Psoas muscle (tissue), 8 donors: ENCODE data around the gene IRS1. TPM values are rescaled to one million over a fixed set of nuclear protein-coding genes. Genes with fewer than 3 reads are reported as not detected.

Experiments
- ATAC-seq, 4 donors: fragments of 200-7000 bp; cut with Tn5 transposase; one replicate each; pipeline ENCODE4 v1.9.1; 2020; ENCODE audit warnings: moderate library complexity in 3 of 4, mild to moderate bottlenecking in 2 of 4
- DNase-seq, 2 donors: peaks; one replicate each; pipeline ENCODE4 v3.0.0-alpha.2; 2020
- H3K27ac ChIP-seq: fragments of 200-600 bp; one replicate; pipeline ENCODE4 v1.8.0; 2022
- H3K27me3 ChIP-seq, 3 donors: fragments of 200-600 bp in 1 of 3; one replicate each; pipeline versions ENCODE4 v1.6.1 to v1.8.0; 2013 to 2022; ENCODE audit warnings: low read length in 2 of 3, mild to moderate bottlenecking in 2 of 3, moderate library complexity in 1 of 3; ENCODE audit not compliant: insufficient read depth in 3 of 3
- H3K36me3 ChIP-seq, 2 donors: fragments of 200-600 bp in 1 of 2; one replicate each; pipeline versions ENCODE4 v1.6.1 to v1.8.0; 2013 to 2022; ENCODE audit warnings: low read depth in 1 of 2, mild to moderate bottlenecking in 1 of 2, moderate library complexity in 1 of 2; ENCODE audit not compliant: insufficient read depth in 1 of 2
- H3K4me1 ChIP-seq: fragments of 200-600 bp; one replicate; pipeline ENCODE4 v1.8.0; 2022
- H3K4me3 ChIP-seq: fragments of 200-600 bp; one replicate; pipeline ENCODE4 v1.8.0; 2022; ENCODE audit warnings: mild to moderate bottlenecking
- H3K9me3 ChIP-seq: fragments of 200-600 bp; one replicate; pipeline ENCODE4 v1.8.0; 2022
- CTCF ChIP-seq: fragments of 200-600 bp; IDR thresholded peaks from one replicate; pipeline ENCODE4 v1.8.0; 2022; ENCODE audit warnings: antibody characterized with exemption
- WGBS, 3 donors: extraction: QIAGEN DNeasy Blood & Tissue Kit; methylation state at CpG; one replicate each; pipeline versions ENCODE4 v1.1.6 to v1.1.7; 2013; 5-methylcytosine and 5-hydroxymethylcytosine counted together
- intact Hi-C, 2 donors: fragments of 100-400 bp; cut with DNase I; formaldehyde crosslinking; loops; one replicate each; pipeline versions ENCODE4 v1.11.0 to v1.14.2; 2022
- polyA plus RNA-seq, 3 donors: library from polyadenylated mRNA; stranded (reverse); fragments of 200-250 nt; gene quantifications; one replicate each; pipeline ENCODE4 v1.2.3, GENCODE V29; 2013
- total RNA-seq, 4 donors: library from RNA; stranded (reverse); fragmentation: NEBNext Ultra II Directional in 2 of 4; extraction: Animal tissue kit (Norgen Biotek cat#: 25700) in 2 of 4; gene quantifications; one replicate each; pipeline versions ENCODE4 v1.2.1 to v1.2.4, GENCODE V29; 2021 to 2023
- donor health status: healthy with polysubstance abuse.
- donor health status: DM: no; HTN: no; CAD: no; lungs with moderate emphysema.
- donor health status: Bipolar disorder and iron deficiency.
- donor health status: healthy.
- donor health status: DM: yes; HTN: yes; CAD: no.
- donor health status: DM: no; HTN: no; CAD: no.
- donor health status: DM: no; HTN: no; CAD: no.
- donor health status: DM: yes; HTN: yes; CAD: no.

Gene IRS1
- total and polyA plus RNA-seq, 7 donors: 2.5 to 21.0 (median 11.9) TPM

GRCh38 chr2:226773291-226773690 lies 26.3 kb downstream of the IRS1 start:
- TF ChIP-seq CTCF: no peak
- no peak for DNase-seq
- intact Hi-C loops: no loop called here
- Histone ChIP-seq H3K36me3 (no peaks in the 10 kb centered on the region), H3K27me3 (no peaks in the 10 kb centered on the region), H3K4me1 (peaks cover 34% of the 10 kb centered on the region), H3K27ac (peak overlapping the region; percentile 91), H3K4me3 (peak overlapping the region; percentile 54), H3K9me3 (no peaks in the 10 kb centered on the region)
- 40 to 55% (median 46%) methylated on average over 2 of the region's 2 CpGs for WGBS, 3 donors
- no peak for ATAC-seq

- H3K4me1 ChIP-seq: peaks cover 33% of the 10 kb centered on the region
- no peaks in the 10 kb centered on the region for H3K9me3 ChIP-seq
- no peaks in the 10 kb centered on the region for H3K36me3 ChIP-seq
- ATAC-seq: peak; percentile 46 to 55 (median 52)
- intact Hi-C loops: no loop called here
- no peak for TF ChIP-seq CTCF
- H3K4me3 ChIP-seq: peak overlapping the region; percentile 54
- no peaks in the 10 kb centered on the region for H3K27me3 ChIP-seq
- peak overlapping the region; percentile 91 for H3K27ac ChIP-seq
- DNase-seq: no peak
- WGBS, 3 donors: 8 to 23% (median 8%) methylated on average over 3 of the region's 3 CpGs
Measured at GRCh38 chr2:226772389-226773179, 27.0 kb downstream of the IRS1 start.

- peak overlapping the region; percentile 54 for H3K4me3 ChIP-seq
- intact Hi-C loops: no loop called here
- peak in 1 of 2 donors; percentile 60 for DNase-seq
- WGBS, 3 donors: 24 to 44% (median 30%) methylated on average over 6 of the region's 6 CpGs
- H3K27me3 ChIP-seq: no peaks in the 10 kb centered on the region
- peak overlapping the region; percentile 91 for H3K27ac ChIP-seq
- no peaks in the 10 kb centered on the region for H3K9me3 ChIP-seq
- peaks cover 40% of the 10 kb centered on the region for H3K4me1 ChIP-seq
- no peak for TF ChIP-seq CTCF
- peak; percentile 82 to 89 (median 83) for ATAC-seq
- H3K36me3 ChIP-seq: no peaks in the 10 kb centered on the region
Measured at GRCh38 chr2:226771067-226771466, 28.6 kb downstream of the IRS1 start.

- intact Hi-C loops: no loop called here
- no peak for ATAC-seq
Measured at GRCh38 chr2:226767056-226767813, 32.4 kb downstream of the IRS1 start.

More at GRCh38 chr2:226767056-226767813, 32.4 kb downstream of the IRS1 start:
- no peaks in the 10 kb centered on the region for H3K27me3 ChIP-seq
- no peak for TF ChIP-seq CTCF
- no peak overlapping the region for H3K4me3 ChIP-seq
- H3K9me3 ChIP-seq: no peaks in the 10 kb centered on the region
- WGBS, 3 donors: 50 to 83% (median 56%) methylated on average over 5 of the region's 5 CpGs
- peaks cover 44% of the 10 kb centered on the region for H3K4me1 ChIP-seq
- DNase-seq: no peak
- peak overlapping the region; percentile 91 for H3K27ac ChIP-seq
- H3K36me3 ChIP-seq: no peaks in the 10 kb centered on the region
